Measurements from ENCODE around the gene SLC22A5.
"Not testable (repeated sequence)": the region's sequence is repeated elsewhere in the genome, so short reads cannot be mapped to it uniquely, and the experiment has no call there.

The SLC22A5 gene

DNA sequence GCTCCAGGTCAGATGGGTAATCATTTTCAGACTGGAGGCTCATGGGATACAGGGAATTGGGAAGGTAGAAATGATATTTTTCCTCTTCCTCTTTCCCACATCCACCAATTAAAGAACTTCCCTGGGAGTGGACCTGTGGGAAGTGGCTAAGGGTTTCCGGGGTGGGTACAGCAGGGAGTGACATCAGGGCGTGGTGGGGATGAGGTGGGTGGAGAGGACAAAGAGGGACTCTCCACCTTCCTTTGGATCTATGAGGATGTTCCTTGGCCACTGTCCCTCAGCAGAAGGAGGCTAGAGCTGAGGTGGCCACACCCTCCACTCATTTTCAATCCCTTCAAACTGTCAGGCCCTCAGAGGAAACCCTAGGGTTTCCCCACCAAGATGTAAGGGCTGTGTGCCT, 66.4 kb downstream of the SLC22A5 start:
- H3K4me3 ChIP-seq (ENCODE audit: control insufficient read depth, low read depth, low read length) = no peak overlapping the region
- no peak for DNase-seq (ENCODE audit: low read depth)
- TF ChIP-seq, protein P1, sequence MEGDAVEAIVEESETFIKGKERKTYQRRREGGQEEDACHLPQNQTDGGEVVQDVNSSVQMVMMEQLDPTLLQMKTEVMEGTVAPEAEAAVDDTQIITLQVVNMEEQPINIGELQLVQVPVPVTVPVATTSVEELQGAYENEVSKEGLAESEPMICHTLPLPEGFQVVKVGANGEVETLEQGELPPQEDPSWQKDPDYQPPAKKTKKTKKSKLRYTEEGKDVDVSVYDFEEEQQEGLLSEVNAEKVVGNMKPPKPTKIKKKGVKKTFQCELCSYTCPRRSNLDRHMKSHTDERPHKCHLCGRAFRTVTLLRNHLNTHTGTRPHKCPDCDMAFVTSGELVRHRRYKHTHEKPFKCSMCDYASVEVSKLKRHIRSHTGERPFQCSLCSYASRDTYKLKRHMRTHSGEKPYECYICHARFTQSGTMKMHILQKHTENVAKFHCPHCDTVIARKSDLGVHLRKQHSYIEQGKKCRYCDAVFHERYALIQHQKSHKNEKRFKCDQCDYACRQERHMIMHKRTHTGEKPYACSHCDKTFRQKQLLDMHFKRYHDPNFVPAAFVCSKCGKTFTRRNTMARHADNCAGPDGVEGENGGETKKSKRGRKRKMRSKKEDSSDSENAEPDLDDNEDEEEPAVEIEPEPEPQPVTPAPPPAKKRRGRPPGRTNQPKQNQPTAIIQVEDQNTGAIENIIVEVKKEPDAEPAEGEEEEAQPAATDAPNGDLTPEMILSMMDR (IDR thresholded peaks at IDR 0.05; ENCODE audit: control insufficient read depth, insufficient read depth, low read depth, low read length, missing control alignments) = no peak

DNA sequence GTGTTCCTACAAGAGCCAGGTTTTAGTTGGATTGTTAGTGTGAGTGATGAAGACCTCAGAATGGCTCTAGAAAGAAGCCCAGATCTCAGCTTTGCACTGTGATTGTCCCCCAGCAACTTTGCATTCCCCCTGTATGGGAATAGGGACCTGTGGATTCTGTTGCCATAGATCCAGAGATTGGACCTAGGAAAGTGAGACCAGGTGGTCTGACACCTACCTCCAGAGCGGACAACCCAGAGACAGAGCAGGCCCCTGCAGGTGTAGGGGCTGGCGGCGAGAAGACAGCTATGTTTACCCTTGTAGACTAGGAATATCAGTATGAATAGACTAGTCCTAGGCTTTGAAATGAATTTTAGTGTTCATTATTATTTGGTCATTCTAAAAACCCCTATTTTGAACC, 67.4 kb downstream of the SLC22A5 start:
- H3K4me3 ChIP-seq (ENCODE audit: control insufficient read depth, low read depth, low read length) = no peak overlapping the region
- TF ChIP-seq, protein P1 (IDR thresholded peaks at IDR 0.05; ENCODE audit: control insufficient read depth, insufficient read depth, low read depth, low read length, missing control alignments) = no peak
- DNase-seq (ENCODE audit: low read depth) = no peak

DNA sequence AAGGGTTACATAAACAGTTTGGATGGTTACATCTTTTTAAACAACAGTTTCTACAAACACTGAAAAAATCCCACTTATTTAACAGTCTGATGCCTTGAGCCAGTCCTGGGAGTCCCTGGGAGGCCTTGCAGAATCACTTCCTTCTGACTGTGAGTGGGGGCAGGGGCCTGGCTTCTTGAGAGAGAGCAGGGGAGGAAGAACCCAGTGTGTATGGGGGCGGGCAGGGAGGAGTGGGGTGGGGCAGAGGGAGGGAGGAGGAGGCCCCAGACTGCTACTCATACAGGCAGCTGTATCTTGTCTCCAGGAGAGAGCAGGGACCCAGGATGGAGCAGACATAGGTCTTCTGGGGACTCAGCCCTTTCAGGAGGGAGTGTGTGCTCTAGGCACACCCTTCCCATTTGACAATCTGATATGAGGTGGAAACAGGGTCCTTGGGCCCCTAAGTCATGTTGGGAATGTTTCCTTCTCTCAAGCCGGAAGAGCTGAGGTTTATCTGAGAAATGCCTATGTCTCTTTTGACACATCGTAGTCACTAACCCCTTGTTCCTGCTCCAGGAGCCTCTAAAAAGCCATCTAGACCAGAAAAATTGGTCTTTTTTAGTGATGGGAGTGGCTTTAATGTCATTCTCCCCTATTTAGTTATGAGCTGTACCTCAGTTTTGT, 68.2 kb downstream of the SLC22A5 start:
- peak; percentile 80 for DNase-seq (ENCODE audit: low read depth)
- H3K4me3 ChIP-seq (ENCODE audit: control insufficient read depth, low read depth, low read length) = no peak overlapping the region

DNA sequence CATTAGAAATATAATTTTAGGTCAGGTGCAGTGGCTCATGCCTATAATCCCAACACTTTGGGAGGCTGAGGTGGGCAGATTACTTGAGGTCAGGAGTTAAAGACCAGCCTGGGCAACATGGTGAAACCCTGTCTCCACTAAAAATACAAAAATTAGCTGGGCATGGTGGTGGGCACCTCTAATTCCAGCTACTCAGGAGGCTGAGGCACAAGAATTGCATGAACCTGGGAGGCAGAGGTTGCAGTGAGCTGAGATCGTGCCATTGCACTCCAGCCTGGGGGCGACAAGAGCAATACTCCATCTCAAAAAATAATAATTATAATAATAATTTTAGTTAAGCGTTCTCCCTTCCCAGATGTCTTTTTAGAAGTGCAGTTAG, 68.7 kb downstream of the SLC22A5 start:
- H3K4me3 ChIP-seq (ENCODE audit: control insufficient read depth, low read depth, low read length); DNase-seq (ENCODE audit: low read depth): not testable (repeated sequence)

More for the DNA sequence above, 68.2 kb downstream of the SLC22A5 start:
- TF ChIP-seq, protein P1 (IDR thresholded peaks at IDR 0.05; ENCODE audit: control insufficient read depth, insufficient read depth, low read depth, low read length, missing control alignments) = no peak

DNA sequence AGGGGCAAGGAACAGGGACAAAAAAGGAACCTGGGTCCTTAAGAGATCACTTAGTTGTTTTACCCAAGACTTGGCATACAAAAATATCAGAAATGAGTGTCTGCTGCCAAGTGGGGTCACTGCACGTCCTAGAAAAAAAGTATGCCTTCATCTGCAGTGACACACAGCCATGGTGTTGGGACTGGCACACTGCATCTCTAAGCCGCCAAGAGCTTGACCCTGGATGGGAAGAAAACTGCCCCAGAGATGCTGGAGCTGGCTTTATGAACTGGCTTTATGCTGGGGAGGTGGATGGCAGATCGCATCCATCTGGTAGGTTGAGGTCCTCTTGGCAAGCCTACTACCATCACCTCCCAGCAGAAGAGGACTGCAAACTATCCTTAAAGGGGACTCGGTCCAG, 69.4 kb downstream of the SLC22A5 start:
- DNase-seq (ENCODE audit: low read depth) = no peak
- no peak overlapping the region for H3K4me3 ChIP-seq (ENCODE audit: control insufficient read depth, low read depth, low read length)

DNA sequence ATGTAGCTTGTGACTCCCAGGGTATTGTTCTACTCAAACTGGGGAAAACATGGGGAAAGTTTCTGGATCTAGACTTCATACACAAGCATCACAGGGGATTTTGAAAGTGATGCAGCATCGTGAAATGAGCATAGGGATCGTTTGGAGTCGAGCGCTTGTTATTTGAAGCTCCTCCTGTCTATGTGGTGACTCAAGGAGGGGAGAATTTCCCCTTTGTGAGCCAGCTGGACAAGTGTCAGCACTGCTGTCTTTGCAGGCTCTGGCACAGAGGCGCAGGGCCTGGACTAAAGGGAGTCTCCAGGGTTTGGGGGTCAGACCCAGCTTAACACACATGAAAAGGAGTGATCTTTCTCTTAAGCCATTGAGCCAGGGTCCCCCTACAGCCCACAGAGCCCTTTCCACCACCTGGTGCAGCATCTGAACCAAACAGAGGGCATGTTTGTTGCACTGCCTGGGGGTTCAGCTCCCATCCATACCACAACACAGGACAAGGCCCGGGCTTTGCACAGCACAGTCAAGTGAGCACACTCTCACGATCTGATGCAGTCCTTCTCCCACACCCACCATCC, 70.1 kb downstream of the SLC22A5 start:
- peak; percentile 81 for DNase-seq (ENCODE audit: low read depth)
- TF ChIP-seq, protein P1 (IDR thresholded peaks at IDR 0.05; ENCODE audit: control insufficient read depth, insufficient read depth, low read depth, low read length, missing control alignments) = no peak
- no peak overlapping the region for H3K4me3 ChIP-seq (ENCODE audit: control insufficient read depth, low read depth, low read length)

More for the DNA sequence above, 69.4 kb downstream of the SLC22A5 start:
- TF ChIP-seq, protein P1 (IDR thresholded peaks at IDR 0.05; ENCODE audit: control insufficient read depth, insufficient read depth, low read depth, low read length, missing control alignments) = no peak

DNA sequence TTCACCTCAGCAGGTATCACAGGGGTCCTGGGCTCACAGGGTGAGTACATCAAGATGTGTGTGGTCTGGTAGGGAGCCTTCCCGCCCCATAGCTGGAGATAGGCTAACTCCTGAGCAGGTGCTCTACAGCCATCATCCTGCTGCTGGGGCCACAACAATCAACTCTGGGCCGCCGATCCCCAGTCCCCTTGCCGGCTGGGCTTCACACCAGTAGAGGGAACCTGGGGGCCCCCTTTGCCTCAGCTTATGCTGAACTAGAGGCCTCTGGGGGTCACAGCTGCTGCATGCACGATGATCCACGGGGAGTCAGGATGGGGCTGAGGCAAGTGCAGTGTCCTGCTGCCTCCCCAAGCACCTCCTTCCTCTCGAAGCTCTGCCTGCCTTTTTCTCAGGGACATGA, 74.6 kb downstream of the SLC22A5 start:
- TF ChIP-seq, protein P1 (IDR thresholded peaks at IDR 0.05; ENCODE audit: control insufficient read depth, insufficient read depth, low read depth, low read length, missing control alignments) = no peak
- H3K4me3 ChIP-seq (ENCODE audit: control insufficient read depth, low read depth, low read length) = no peak overlapping the region
- DNase-seq (ENCODE audit: low read depth) = no peak
